GM10847 (cell line): ENCODE results near the gene GTPBP4.

Experiments used
- POLR2A ChIP-seq: IDR thresholded peaks from 2 replicates; pipeline ENCODE4 v1.6.1; 2011; ENCODE audit not compliant: insufficient read length; ENCODE audit errors: extremely low read depth

GTPBP4 gene

DNA sequence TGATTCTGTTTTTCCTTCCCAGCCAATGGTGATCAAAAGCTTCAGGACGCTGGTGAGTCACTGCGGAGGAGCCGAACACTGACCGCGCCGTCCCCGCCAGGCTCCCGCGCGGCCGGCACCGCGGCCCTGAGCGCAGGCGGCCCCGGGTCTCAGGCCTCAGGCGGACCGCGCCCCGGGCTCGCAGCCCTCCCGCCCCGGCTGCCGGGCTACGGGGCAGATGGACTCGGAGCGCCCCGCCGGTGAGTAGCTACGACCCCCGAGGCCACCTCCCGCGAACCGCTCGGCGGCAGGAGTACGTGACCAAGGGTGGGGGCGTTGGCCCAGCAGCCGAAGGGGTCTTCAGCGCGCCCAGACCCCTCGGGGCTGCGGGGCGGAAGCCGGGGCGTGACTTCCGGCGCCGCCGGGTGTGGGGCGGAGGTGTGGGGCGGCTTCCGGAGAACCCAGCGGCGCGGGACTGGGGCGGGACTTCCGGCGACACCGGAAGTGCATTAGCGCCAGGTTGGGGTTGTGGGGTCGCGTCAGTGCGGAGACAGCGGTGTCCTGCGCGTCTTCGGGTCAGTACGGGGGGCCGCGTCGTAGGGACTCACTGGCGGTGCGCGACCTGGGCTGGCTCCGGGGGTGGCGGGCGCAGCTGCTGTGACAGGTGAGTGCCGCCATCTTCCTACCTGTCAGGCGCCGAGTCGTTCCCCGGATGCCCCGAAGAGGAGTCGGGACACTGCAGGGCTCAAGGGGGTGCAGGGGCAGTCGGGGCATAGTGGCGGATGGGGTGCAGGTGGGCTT, 68.3 kb downstream of the GTPBP4 start, which contains the start of gene WDR37:
Gene WDR37 (plus strand): TSS at position 60 of the 780 bp plus-strand sequence. CDS start 15,771 bp downstream, outside the sequence.
- TF ChIP-seq POLR2A = peak; percentile 66

DNA sequence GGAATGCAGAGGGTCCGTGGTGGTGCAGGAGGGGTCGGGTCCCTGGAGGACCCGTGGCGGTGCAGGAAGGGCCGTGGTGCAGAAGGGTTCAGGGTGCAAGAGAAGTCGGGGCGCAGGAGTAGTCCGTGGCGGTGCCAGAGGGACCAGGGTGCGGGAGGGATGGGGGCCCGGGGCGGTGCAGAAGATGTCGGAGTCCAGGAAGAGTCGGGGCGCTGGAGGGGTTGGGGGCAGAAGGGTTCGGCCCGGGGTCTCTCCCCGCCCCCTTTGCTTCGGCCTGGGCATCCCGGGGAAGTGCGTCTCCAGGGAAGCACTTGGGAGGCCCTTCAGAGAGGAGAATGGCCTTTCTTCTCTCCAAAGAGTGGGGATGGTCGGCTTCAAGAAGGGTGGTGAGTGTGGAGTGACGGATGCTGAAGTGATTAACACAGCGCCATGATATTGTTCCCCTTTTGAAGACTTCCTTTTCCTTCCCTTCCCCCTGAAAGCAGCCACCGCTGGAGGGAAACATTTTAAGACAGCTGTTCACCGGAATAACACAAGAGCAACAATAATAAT, 68.9 kb downstream of the GTPBP4 start:
- no peak for TF ChIP-seq POLR2A

DNA sequence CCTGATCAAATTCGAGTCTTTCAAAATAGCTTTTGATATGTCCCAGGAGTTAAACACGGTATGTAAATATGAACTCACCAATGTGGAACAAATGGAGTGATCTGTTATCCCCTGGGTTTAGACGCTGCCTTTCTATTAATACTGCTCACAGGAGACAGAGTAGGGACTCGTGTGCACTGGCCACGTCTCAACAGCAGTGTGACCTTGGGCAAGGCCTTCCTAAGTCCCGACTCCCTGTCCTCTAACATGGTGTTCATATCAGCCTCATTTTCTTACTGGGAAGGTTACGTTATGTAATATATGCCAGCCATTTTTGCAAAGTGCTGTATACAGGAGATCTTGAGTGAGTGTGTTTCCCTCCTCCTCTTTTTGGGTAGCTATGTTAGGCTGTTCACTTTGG, 69.8 kb downstream of the GTPBP4 start:
- TF ChIP-seq POLR2A = no peak

DNA sequence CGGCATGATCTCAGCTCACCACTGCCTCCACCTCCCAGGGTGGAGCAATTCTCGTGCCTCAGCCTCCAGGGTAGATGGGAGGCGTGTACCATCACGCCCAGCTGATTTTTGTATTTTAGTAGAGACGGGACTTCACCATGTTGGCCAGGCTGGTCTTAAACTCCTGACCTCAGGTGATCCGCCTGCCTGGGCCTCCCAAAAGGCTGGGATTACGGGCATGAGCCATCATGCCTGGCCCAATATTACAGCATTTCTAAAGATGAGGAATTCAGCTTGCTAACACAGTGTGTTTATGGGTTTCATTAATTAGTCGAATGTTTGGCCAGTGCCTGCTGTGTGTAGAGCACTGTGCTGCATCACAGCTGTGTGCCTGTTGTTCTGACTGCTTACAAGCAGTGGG, 71.7 kb downstream of the GTPBP4 start:
- TF ChIP-seq POLR2A = no peak

DNA sequence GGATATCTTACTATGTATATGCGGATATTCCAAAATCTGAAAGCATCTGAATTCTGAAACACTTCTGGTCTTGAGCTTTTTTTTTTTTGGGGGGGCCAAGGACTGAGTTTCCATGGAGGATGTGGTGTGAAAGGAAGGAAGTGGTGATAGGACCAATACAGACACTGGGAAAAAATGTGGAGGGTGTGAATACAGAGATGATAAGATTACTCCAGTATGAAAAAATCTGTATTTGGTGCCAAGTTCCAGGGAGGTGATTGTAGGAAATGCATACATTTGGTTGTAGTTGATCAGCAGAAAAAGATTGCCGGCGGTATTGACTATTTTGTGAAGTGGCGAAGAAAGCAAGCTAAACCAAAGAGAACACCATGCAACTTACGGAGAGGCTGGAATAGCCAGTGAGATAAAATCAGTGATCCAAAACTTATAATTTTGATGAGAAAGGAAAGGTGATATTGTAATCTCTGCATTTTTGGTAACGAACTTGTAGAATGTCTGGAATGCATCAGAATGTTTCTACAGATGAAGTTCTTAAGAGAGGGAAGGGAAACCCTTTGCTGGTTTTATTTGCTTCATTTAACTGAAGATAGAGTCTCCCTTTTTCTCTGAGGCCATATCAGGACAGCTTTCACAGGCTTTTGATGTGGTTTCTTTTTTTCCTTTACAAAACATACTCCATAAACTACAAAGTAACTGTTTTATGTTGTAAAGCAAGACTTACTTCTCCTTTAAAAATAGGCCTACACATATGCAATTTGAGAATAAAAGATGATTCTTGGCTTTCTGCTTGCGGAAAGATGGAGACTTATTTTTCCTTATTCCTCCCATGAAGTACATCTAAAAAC, 73.9 kb downstream of the GTPBP4 start:
- TF ChIP-seq POLR2A = no peak

DNA sequence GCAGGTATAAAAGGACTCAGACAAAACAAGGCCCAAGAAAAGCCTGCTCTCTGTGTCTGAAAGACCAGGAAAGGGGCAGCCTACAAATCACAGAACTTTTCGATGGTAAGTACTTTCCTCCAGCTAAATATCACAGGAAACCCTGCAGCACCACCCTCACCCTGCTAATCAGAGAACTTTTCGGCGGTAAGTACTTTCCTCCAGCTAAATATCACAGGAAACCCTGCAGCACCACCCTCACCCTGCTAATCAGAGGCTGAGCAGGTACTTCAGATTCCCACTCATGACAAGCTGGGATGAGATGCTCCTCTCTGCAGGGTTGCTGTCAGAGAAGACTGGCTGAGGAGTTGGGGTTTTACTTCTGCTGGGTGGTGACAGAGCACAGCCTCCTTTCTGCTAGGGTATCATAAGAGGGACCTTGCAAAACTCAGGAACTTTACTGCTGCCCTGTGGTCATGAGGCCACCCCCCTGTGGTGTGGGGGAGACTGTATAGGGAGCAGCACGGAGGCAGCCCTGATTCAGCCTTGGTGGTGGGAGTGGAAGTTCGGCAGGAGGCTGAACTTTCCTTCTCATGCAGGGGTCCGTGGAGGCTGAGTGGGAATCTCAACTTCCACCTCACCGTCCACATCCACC, 75.1 kb downstream of the GTPBP4 start:
- no peak for TF ChIP-seq POLR2A

DNA sequence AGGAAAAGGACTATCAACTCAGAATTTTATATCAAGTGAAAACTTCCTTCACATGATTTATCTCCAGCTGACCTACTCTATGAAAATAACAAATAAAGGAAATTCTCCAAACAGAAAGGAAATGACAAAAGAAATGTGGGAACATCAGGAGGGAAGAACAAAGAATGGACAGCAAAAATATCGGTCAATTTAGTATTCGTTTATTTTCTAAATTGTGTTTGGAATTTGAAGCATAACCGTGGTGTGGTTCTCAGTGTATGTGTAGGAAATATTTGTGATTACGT, 76.7 kb downstream of the GTPBP4 start:
- no peak for TF ChIP-seq POLR2A

DNA sequence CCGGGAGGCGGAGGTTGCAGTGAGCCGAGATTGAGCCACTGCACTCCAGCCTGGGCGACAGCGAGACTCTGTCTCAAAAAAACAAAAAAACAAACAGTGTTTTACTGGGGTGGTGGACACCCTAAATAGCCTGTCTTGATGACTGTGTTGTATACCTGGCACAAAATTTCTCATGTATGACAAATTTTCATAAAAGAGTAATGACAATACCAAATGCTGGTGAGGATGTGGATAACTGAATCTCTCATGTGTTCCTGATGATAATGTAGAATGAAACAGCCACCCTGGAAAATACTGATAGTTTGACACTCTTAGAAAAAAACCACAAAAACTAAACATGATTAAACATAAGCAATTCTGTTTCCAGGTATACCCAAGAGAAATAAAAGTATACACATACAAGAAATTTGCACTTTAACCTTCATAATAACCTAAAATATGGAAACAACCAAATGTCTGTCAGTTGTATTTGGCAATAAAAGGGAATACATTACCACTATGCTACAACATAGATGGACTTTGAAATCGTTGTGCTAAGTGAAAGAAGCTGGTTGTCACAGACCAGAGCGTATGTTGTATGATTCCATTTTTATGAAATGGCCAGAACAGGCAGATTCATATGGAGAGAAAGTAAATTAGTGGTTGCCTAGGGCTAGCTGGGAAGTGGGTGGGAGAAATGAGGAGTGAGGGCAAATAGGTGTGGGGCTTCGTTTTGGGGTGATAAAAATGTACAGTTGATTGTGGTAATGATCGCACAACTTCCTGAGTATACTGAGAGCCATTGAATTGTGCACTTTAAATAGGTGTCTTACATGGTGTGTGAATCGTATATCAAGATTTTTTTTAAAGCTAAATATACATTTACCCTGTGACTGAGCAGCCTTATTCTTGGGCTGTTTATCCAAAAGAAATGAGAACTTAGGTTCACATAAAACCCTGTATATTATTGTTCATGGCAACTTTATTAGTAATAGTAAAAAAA, 80.4 kb downstream of the GTPBP4 start:
- no peak for TF ChIP-seq POLR2A
